ENCODE data around the gene SLC11A2.

SLC11A2 gene

GRCh38 chr12:51025836-51026638 lies at the start of gene SLC11A2:
SLC11A2 (minus strand) TSS chr12:51026384; CDS start chr12:51010728, 15,656 bp downstream.
- Mint-ChIP-seq H3K27me3 (peaks cover 10% of the 10 kb centered on the region), H3K4me3 (peak within 1 kb of the TSS; percentile 95), H3K9me3 (no peaks in the 10 kb centered on the region), H3K27ac (ENCODE audit: low read depth) (peak within 1 kb of the TSS; percentile 97), H3K4me1 (peaks cover 43% of the 10 kb centered on the region), H3K36me3 (ENCODE audit: insufficient read depth) (peaks cover 8% of the 10 kb centered on the region)
- DNase-seq (ENCODE audit: low spot score in 2 of 2) (peak; percentile 72 to 80), ATAC-seq (replicated peaks; ENCODE audit: extremely low read depth, poor library complexity, severe bottlenecking) (peak; percentile 88)

- Mint-ChIP-seq H3K4me3 (no peak overlapping the region), H3K4me1 (peaks cover 11% of the 10 kb centered on the region), H3K36me3 (ENCODE audit: insufficient read depth) (peaks cover 31% of the 10 kb centered on the region), H3K9me3 (no peaks in the 10 kb centered on the region), H3K27ac (ENCODE audit: low read depth) (no peak overlapping the region), H3K27me3 (no peaks in the 10 kb centered on the region)
- DNase-seq (ENCODE audit: low spot score in 2 of 2), result no peak
- no peak for ATAC-seq (replicated peaks; ENCODE audit: extremely low read depth, poor library complexity, severe bottlenecking)
These were observed 49.2 kb upstream of the SLC11A2 start for GRCh38 chr12:51075390-51075789.

GRCh38 chr12:51071663-51072062 lies 45.5 kb upstream of the SLC11A2 start:
- ATAC-seq (replicated peaks; ENCODE audit: extremely low read depth, poor library complexity, severe bottlenecking) (no peak), DNase-seq (ENCODE audit: low spot score in 2 of 2) (no peak)
- Mint-ChIP-seq H3K9me3 (no peaks in the 10 kb centered on the region), H3K36me3 (ENCODE audit: insufficient read depth) (peaks cover 50% of the 10 kb centered on the region), H3K27ac (ENCODE audit: low read depth) (no peak overlapping the region), H3K4me3 (no peak overlapping the region), H3K27me3 (no peaks in the 10 kb centered on the region), H3K4me1 (peaks cover 6% of the 10 kb centered on the region)

DNA sequence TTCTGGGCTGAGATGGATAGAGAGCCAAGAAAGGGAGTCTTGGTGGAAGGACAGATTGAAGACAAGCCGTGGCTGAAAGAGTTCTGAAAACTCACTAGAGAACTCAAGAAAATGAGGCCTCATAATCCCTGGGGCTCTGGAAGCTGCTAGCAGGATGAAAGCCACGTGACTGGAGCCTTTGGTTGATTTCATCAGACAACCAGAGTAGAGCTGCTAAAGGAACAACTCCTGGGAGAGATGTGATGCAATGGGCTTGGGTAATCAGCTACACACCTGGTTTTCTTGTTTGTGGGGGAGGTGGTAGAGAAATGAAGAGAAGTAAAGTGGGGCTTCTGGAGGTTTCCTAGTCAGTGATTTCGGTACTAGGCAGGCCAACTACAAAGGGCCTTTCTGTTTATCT lies 43.8 kb upstream of the SLC11A2 start:
- ATAC-seq (replicated peaks; ENCODE audit: extremely low read depth, poor library complexity, severe bottlenecking) (no peak), DNase-seq (ENCODE audit: low spot score in 2 of 2) (no peak)
- H3K27me3 Mint-ChIP-seq, result no peaks in the 10 kb centered on the region
- H3K36me3 Mint-ChIP-seq (ENCODE audit: insufficient read depth), result peaks cover 60% of the 10 kb centered on the region
- no peak overlapping the region for H3K27ac Mint-ChIP-seq (ENCODE audit: low read depth)
- H3K4me1 Mint-ChIP-seq, result no peaks in the 10 kb centered on the region
- H3K9me3 Mint-ChIP-seq, result no peaks in the 10 kb centered on the region
- H3K4me3 Mint-ChIP-seq, result no peak overlapping the region

GRCh38 chr12:51067771-51068170 lies 41.6 kb upstream of the SLC11A2 start:
- H3K27ac Mint-ChIP-seq (ENCODE audit: low read depth), result no peak overlapping the region
- H3K4me3 Mint-ChIP-seq, result no peak overlapping the region
- no peaks in the 10 kb centered on the region for H3K9me3 Mint-ChIP-seq
- no peaks in the 10 kb centered on the region for H3K27me3 Mint-ChIP-seq
- peaks cover 56% of the 10 kb centered on the region for H3K36me3 Mint-ChIP-seq (ENCODE audit: insufficient read depth)
- no peaks in the 10 kb centered on the region for H3K4me1 Mint-ChIP-seq
- DNase-seq (ENCODE audit: low spot score in 2 of 2) (no peak), ATAC-seq (replicated peaks; ENCODE audit: extremely low read depth, poor library complexity, severe bottlenecking) (no peak)

DNA sequence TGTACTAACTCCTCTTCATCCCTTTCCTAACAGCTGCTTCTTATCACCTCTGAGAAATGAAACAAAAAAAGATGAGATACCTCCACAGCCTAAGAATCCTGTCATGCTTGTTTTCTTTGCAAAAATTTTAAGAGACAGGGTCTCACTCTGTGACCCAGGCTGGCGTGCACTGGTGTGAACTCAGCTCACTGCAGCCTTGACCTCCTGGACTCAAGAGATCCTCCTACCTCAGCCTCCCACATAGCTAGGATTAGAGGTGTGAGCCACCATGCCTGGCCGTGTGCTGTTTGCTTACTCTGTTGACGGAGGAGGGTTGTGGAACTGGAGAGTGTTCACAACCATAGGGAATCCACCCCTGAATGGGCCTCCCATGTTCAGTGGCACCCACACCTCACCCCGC lies 41.0 kb upstream of the SLC11A2 start:
- no peak overlapping the region for H3K27ac Mint-ChIP-seq (ENCODE audit: low read depth)
- H3K27me3 Mint-ChIP-seq, result no peaks in the 10 kb centered on the region
- no peaks in the 10 kb centered on the region for H3K9me3 Mint-ChIP-seq
- no peaks in the 10 kb centered on the region for H3K4me1 Mint-ChIP-seq
- DNase-seq (ENCODE audit: low spot score in 2 of 2) (no peak), ATAC-seq (replicated peaks; ENCODE audit: extremely low read depth, poor library complexity, severe bottlenecking) (no peak)
- H3K36me3 Mint-ChIP-seq (ENCODE audit: insufficient read depth), result peaks cover 56% of the 10 kb centered on the region
- no peak overlapping the region for H3K4me3 Mint-ChIP-seq

GRCh38 chr12:51065530-51065929 lies 39.3 kb upstream of the SLC11A2 start:
- no peak overlapping the region for H3K4me3 Mint-ChIP-seq
- ATAC-seq (replicated peaks; ENCODE audit: extremely low read depth, poor library complexity, severe bottlenecking) (no peak), DNase-seq (ENCODE audit: low spot score in 2 of 2) (no peak)
- peaks cover 47% of the 10 kb centered on the region for H3K36me3 Mint-ChIP-seq (ENCODE audit: insufficient read depth)
- H3K4me1 Mint-ChIP-seq, result no peaks in the 10 kb centered on the region
- H3K27ac Mint-ChIP-seq (ENCODE audit: low read depth), result no peak overlapping the region
- no peaks in the 10 kb centered on the region for H3K27me3 Mint-ChIP-seq
- no peaks in the 10 kb centered on the region for H3K9me3 Mint-ChIP-seq

- Mint-ChIP-seq H3K9me3 (no peaks in the 10 kb centered on the region), H3K27ac (ENCODE audit: low read depth) (no peak overlapping the region), H3K27me3 (no peaks in the 10 kb centered on the region), H3K4me1 (peaks cover 6% of the 10 kb centered on the region), H3K4me3 (no peak overlapping the region), H3K36me3 (ENCODE audit: insufficient read depth) (peaks cover 51% of the 10 kb centered on the region)
- ATAC-seq (replicated peaks; ENCODE audit: extremely low read depth, poor library complexity, severe bottlenecking) (no peak), DNase-seq (ENCODE audit: low spot score in 2 of 2) (no peak)
These were observed 36.6 kb upstream of the SLC11A2 start for GRCh38 chr12:51062631-51063397.

DNA sequence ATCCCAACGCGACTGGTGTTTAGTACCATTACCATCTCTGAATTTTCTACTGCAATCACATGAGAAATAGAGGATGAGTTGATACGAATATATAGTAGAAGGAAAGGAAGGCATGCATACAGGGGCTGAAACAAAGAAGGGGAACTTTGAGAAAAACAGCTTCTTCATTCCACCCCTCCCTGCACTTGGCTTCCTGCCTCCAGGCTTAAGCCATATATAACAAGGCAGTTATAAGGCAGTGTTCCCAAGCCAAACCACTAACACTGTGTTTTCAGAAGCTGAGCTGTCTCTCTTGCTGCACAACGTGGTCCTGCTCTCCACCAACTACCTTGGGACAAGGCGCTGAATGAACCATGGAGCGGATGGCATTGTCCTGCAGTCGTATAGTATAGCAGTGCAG lies 32.9 kb upstream of the SLC11A2 start:
- H3K27ac Mint-ChIP-seq (ENCODE audit: low read depth), result no peak overlapping the region
- peaks cover 6% of the 10 kb centered on the region for H3K4me1 Mint-ChIP-seq
- H3K36me3 Mint-ChIP-seq (ENCODE audit: insufficient read depth), result peaks cover 58% of the 10 kb centered on the region
- DNase-seq (ENCODE audit: low spot score in 2 of 2) (no peak), ATAC-seq (replicated peaks; ENCODE audit: extremely low read depth, poor library complexity, severe bottlenecking) (no peak)
- H3K27me3 Mint-ChIP-seq, result no peaks in the 10 kb centered on the region
- H3K4me3 Mint-ChIP-seq, result no peak overlapping the region
- no peaks in the 10 kb centered on the region for H3K9me3 Mint-ChIP-seq

- no peak for ATAC-seq (replicated peaks; ENCODE audit: extremely low read depth, poor library complexity, severe bottlenecking)
- DNase-seq (ENCODE audit: low spot score in 2 of 2), result no peak
- H3K27ac Mint-ChIP-seq (ENCODE audit: low read depth), result no peak overlapping the region
These were observed 30.1 kb upstream of the SLC11A2 start for GRCh38 chr12:51056242-51056641.

DNA sequence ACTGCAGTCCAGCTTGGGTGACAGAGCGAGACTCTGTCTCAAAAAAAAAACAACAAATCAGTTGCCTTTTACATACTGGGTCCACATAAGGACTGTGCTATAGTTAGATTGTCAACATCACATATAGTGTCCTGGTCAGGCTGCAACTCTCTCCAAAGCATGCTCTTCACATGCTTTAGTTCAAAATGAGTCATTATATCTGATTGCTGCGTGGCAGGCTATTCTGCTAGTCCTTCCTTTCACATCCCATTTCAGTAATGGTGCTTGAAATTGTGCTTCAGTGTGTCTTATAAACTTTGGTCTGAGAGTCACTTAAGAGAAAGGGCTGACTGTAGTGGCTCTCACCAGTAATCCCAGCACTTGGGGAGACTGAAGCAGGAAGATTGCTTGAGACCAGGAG lies 28.9 kb upstream of the SLC11A2 start:
- H3K9me3 Mint-ChIP-seq, result no peaks in the 10 kb centered on the region
- H3K27ac Mint-ChIP-seq (ENCODE audit: low read depth), result no peak overlapping the region
- no peak overlapping the region for H3K4me3 Mint-ChIP-seq

More at GRCh38 chr12:51056242-51056641, 30.1 kb upstream of the SLC11A2 start:
- H3K27me3 Mint-ChIP-seq, result no peaks in the 10 kb centered on the region
- peaks cover 11% of the 10 kb centered on the region for H3K4me1 Mint-ChIP-seq
- H3K9me3 Mint-ChIP-seq, result no peaks in the 10 kb centered on the region
- no peak overlapping the region for H3K4me3 Mint-ChIP-seq
- peaks cover 58% of the 10 kb centered on the region for H3K36me3 Mint-ChIP-seq (ENCODE audit: insufficient read depth)

GRCh38 chr12:51051787-51052186 lies 25.6 kb upstream of the SLC11A2 start:
- Mint-ChIP-seq H3K9me3 (no peaks in the 10 kb centered on the region), H3K4me3 (no peak overlapping the region), H3K4me1 (peaks cover 26% of the 10 kb centered on the region), H3K27ac (ENCODE audit: low read depth) (no peak overlapping the region), H3K36me3 (ENCODE audit: insufficient read depth) (peaks cover 51% of the 10 kb centered on the region), H3K27me3 (no peaks in the 10 kb centered on the region)
- DNase-seq (ENCODE audit: low spot score in 2 of 2) (no peak), ATAC-seq (replicated peaks; ENCODE audit: extremely low read depth, poor library complexity, severe bottlenecking) (no peak)

More for the DNA sequence above, 28.9 kb upstream of the SLC11A2 start:
- DNase-seq (ENCODE audit: low spot score in 2 of 2), result no peak
- ATAC-seq (replicated peaks; ENCODE audit: extremely low read depth, poor library complexity, severe bottlenecking), result no peak
- Mint-ChIP-seq H3K27me3 (no peaks in the 10 kb centered on the region), H3K4me1 (peaks cover 8% of the 10 kb centered on the region), H3K36me3 (ENCODE audit: insufficient read depth) (peaks cover 59% of the 10 kb centered on the region)

GRCh38 chr12:51049525-51049924 lies 23.3 kb upstream of the SLC11A2 start:
- no peaks in the 10 kb centered on the region for H3K9me3 Mint-ChIP-seq
- peak overlapping the region; percentile 98 for H3K4me3 Mint-ChIP-seq
- H3K27ac Mint-ChIP-seq (ENCODE audit: low read depth), result peak overlapping the region; percentile 98
- H3K27me3 Mint-ChIP-seq, result no peaks in the 10 kb centered on the region
- peaks cover 26% of the 10 kb centered on the region for H3K4me1 Mint-ChIP-seq
- DNase-seq (ENCODE audit: low spot score in 2 of 2), result no peak
- ATAC-seq (replicated peaks; ENCODE audit: extremely low read depth, poor library complexity, severe bottlenecking), result no peak
- H3K36me3 Mint-ChIP-seq (ENCODE audit: insufficient read depth), result peaks cover 31% of the 10 kb centered on the region

Measured in central memory CD8-positive, alpha-beta T cell (primary cell).